ENCODE data around the gene CCDC154.

CCDC154 gene

GRCh38 chr16:1435921-1436697 lies 8.2 kb downstream of the CCDC154 start:
- no peak for DNase-seq

- DNase-seq = no peak
These were observed 9.4 kb downstream of the CCDC154 start for GRCh38 chr16:1434644-1435592.

- no peak for DNase-seq
These were observed 10.6 kb downstream of the CCDC154 start for GRCh38 chr16:1433756-1434155.

- DNase-seq = no peak
These were observed 11.1 kb downstream of the CCDC154 start for GRCh38 chr16:1433263-1433560.

GRCh38 chr16:1432388-1433262 lies 11.7 kb downstream of the CCDC154 start:
- no peak for DNase-seq

- DNase-seq = no peak
These were observed 12.7 kb downstream of the CCDC154 start for GRCh38 chr16:1431497-1432270.

- no peak for DNase-seq
These were observed 13.4 kb downstream of the CCDC154 start, which contains the start of gene PERCC1 for GRCh38 chr16:1430759-1431496. PERCC1 (plus strand) TSS chr16:1431078; CDS start chr16:1432594, 1,516 bp downstream.

GRCh38 chr16:1430214-1430758 lies 14.1 kb downstream of the CCDC154 start:
- no peak for DNase-seq

GRCh38 chr16:1429631-1430030 lies 14.7 kb downstream of the CCDC154 start:
- DNase-seq = no peak

GRCh38 chr16:1429012-1429411 lies 15.3 kb downstream of the CCDC154 start:
- DNase-seq = no peak

- DNase-seq = no peak
These were observed 15.8 kb downstream of the CCDC154 start for GRCh38 chr16:1428511-1428910.

GRCh38 chr16:1427473-1428461 lies 16.6 kb downstream of the CCDC154 start:
- no peak for DNase-seq

- DNase-seq = no peak
These were observed 17.5 kb downstream of the CCDC154 start for GRCh38 chr16:1426734-1427471.

GRCh38 chr16:1425616-1426370 lies 18.6 kb downstream of the CCDC154 start:
- no peak for DNase-seq

GRCh38 chr16:1424028-1424427 lies 20.3 kb downstream of the CCDC154 start:
- no peak for DNase-seq

GRCh38 chr16:1422076-1422475 lies 22.3 kb downstream of the CCDC154 start:
- DNase-seq = no peak

GRCh38 chr16:1420111-1420539 lies 24.2 kb downstream of the CCDC154 start:
- no peak for DNase-seq

- DNase-seq = no peak
These were observed 27.8 kb downstream of the CCDC154 start for GRCh38 chr16:1416521-1416941.
